Measurements from ENCODE around the gene ABI3BP.

The ABI3BP gene

GRCh38 chr3:100804631-100805030 is 188.6 kb downstream of the ABI3BP start:
- no peaks in the 10 kb centered on the region for H3K79me2 ChIP-seq (ENCODE audit: low read length)
- H3K27ac ChIP-seq (ENCODE audit: low read length) = no peak overlapping the region
- no peaks in the 10 kb centered on the region for H4K20me1 ChIP-seq (ENCODE audit: insufficient read depth, low read length)
- no peaks in the 10 kb centered on the region for H3F3A ChIP-seq (ENCODE audit: insufficient read depth, low read length)
- TF ChIP-seq EZH2 (optimal IDR thresholded peaks at IDR 0.05; ENCODE audit: low read depth, low read length) = no peak
- no peak for TF ChIP-seq EZH2phosphoT487 (IDR thresholded peaks at IDR 0.05; ENCODE audit: low read length)
- no peak for TF ChIP-seq CTCF (IDR thresholded peaks at IDR 0.05; ENCODE audit: low read length)
- no peaks in the 10 kb centered on the region for H3K36me3 ChIP-seq (replicated peaks; ENCODE audit: insufficient read depth, low read length)
- no peak for DNase-seq
- no peaks in the 10 kb centered on the region for H3K4me1 ChIP-seq (ENCODE audit: low read length)
- H3K9ac ChIP-seq (ENCODE audit: low read length) = no peak overlapping the region
- no peak overlapping the region for H2AFZ ChIP-seq (ENCODE audit: low read length)
- H3K27me3 ChIP-seq (replicated peaks; ENCODE audit: insufficient read depth, low read length) = no peaks in the 10 kb centered on the region
- no peak overlapping the region for H3K4me3 ChIP-seq (ENCODE audit: low read length)
- H3K4me2 ChIP-seq (ENCODE audit: low read depth, low read length) = no peak overlapping the region
- H3K9me2 ChIP-seq (replicated peaks; ENCODE audit: insufficient read depth, low read length) = no peaks in the 10 kb centered on the region
- no peaks in the 10 kb centered on the region for H3K9me3 ChIP-seq (replicated peaks; ENCODE audit: insufficient read depth, low read length)

GRCh38 chr3:100803711-100804110 is 189.5 kb downstream of the ABI3BP start:
- Histone ChIP-seq H2AFZ (ENCODE audit: low read length) (no peak overlapping the region), H3F3A (ENCODE audit: insufficient read depth, low read length) (no peaks in the 10 kb centered on the region), H4K20me1 (ENCODE audit: insufficient read depth, low read length) (no peaks in the 10 kb centered on the region), H3K4me3 (ENCODE audit: low read length) (no peak overlapping the region), H3K79me2 (ENCODE audit: low read length) (no peaks in the 10 kb centered on the region), H3K9me2 (replicated peaks; ENCODE audit: insufficient read depth, low read length) (no peaks in the 10 kb centered on the region), H3K9me3 (replicated peaks; ENCODE audit: insufficient read depth, low read length) (no peaks in the 10 kb centered on the region), H3K4me1 (ENCODE audit: low read length) (no peaks in the 10 kb centered on the region), H3K27ac (ENCODE audit: low read length) (no peak overlapping the region), H3K4me2 (ENCODE audit: low read depth, low read length) (no peak overlapping the region), H3K9ac (ENCODE audit: low read length) (no peak overlapping the region), H3K36me3 (replicated peaks; ENCODE audit: insufficient read depth, low read length) (no peaks in the 10 kb centered on the region), H3K27me3 (replicated peaks; ENCODE audit: insufficient read depth, low read length) (no peaks in the 10 kb centered on the region)
- no peak for TF ChIP-seq CTCF (IDR thresholded peaks at IDR 0.05; ENCODE audit: low read length)
- no peak for TF ChIP-seq EZH2phosphoT487 (IDR thresholded peaks at IDR 0.05; ENCODE audit: low read length)
- no peak for TF ChIP-seq EZH2 (optimal IDR thresholded peaks at IDR 0.05; ENCODE audit: low read depth, low read length)
- DNase-seq = no peak

GRCh38 chr3:100802126-100802525 is 191.1 kb downstream of the ABI3BP start:
- no peaks in the 10 kb centered on the region for H4K20me1 ChIP-seq (ENCODE audit: insufficient read depth, low read length)
- H3K27ac ChIP-seq (ENCODE audit: low read length) = no peak overlapping the region
- H3F3A ChIP-seq (ENCODE audit: insufficient read depth, low read length) = no peaks in the 10 kb centered on the region
- H3K79me2 ChIP-seq (ENCODE audit: low read length) = no peaks in the 10 kb centered on the region
- no peaks in the 10 kb centered on the region for H3K9me3 ChIP-seq (replicated peaks; ENCODE audit: insufficient read depth, low read length)
- TF ChIP-seq EZH2phosphoT487 (IDR thresholded peaks at IDR 0.05; ENCODE audit: low read length) (no peak), EZH2 (optimal IDR thresholded peaks at IDR 0.05; ENCODE audit: low read depth, low read length) (no peak), CTCF (IDR thresholded peaks at IDR 0.05; ENCODE audit: low read length) (no peak)
- H3K27me3 ChIP-seq (replicated peaks; ENCODE audit: insufficient read depth, low read length) = no peaks in the 10 kb centered on the region
- H3K4me3 ChIP-seq (ENCODE audit: low read length) = no peak overlapping the region
- H2AFZ ChIP-seq (ENCODE audit: low read length) = no peak overlapping the region
- no peaks in the 10 kb centered on the region for H3K9me2 ChIP-seq (replicated peaks; ENCODE audit: insufficient read depth, low read length)
- no peak for DNase-seq
- no peak overlapping the region for H3K4me2 ChIP-seq (ENCODE audit: low read depth, low read length)
- no peaks in the 10 kb centered on the region for H3K36me3 ChIP-seq (replicated peaks; ENCODE audit: insufficient read depth, low read length)
- H3K9ac ChIP-seq (ENCODE audit: low read length) = no peak overlapping the region
- H3K4me1 ChIP-seq (ENCODE audit: low read length) = no peaks in the 10 kb centered on the region

All from MM.1S (cell line).